SK-MEL-5 (cell line): ENCODE data around the gene FGF22. TPM values are rescaled to one million over a fixed set of nuclear protein-coding genes. Genes with fewer than 3 reads are reported as not detected.

Experiments
- DNase-seq: peaks from one replicate; pipeline ENCODE4 v3.0.0-alpha.2; 2016; ENCODE audit warnings: low read depth, low spot score
- in situ Hi-C: cut with HindIII; loops from 2 replicates; pipeline ENCODE4 v1.10.0; 2016; ENCODE audit warnings: low sequenced_read_pairs, high pct_unique_total_duplicates, low pct_unique_long_range_greater_than_20kb
- total RNA-seq: library from RNA; depleted of rRNA; stranded (reverse); fragments of >200 nt; shearing (Covaris generic); gene quantifications from 2 replicates; pipeline ENCODE4 v1.2.3, GENCODE V29; 2014; rRNA removed

FGF22 gene
- total RNA-seq, 1 experiment from 2014 or later, result 0.24 TPM

- in situ Hi-C loops, result no loop called here
These were observed 40.8 kb downstream of the FGF22 start for GRCh38 chr19:680287-681028.

GRCh38 chr19:681029-682019, 41.6 kb downstream of the FGF22 start:
- DNase-seq, result no peak
- in situ Hi-C loops, result no loop called here

More at GRCh38 chr19:680287-681028, 40.8 kb downstream of the FGF22 start:
- peak; percentile 95 for DNase-seq

GRCh38 chr19:682678-683320, 43.1 kb downstream of the FGF22 start:
- in situ Hi-C loops, result no loop called here
- DNase-seq, result no peak

- no peak for DNase-seq
- in situ Hi-C loops, result no loop called here
These were observed 45.8 kb downstream of the FGF22 start for GRCh38 chr19:685454-685931.

- in situ Hi-C loops, result no loop called here
- no peak for DNase-seq
These were observed 47.1 kb downstream of the FGF22 start for GRCh38 chr19:686589-687297.

- in situ Hi-C loops, result no loop called here
- DNase-seq, result no peak
These were observed 48.0 kb downstream of the FGF22 start for GRCh38 chr19:687569-688166.

- DNase-seq, result no peak
- in situ Hi-C loops, result no loop called here
These were observed 48.5 kb downstream of the FGF22 start for GRCh38 chr19:688214-688613.

- in situ Hi-C loops, result no loop called here
- no peak for DNase-seq
These were observed 49.3 kb downstream of the FGF22 start for GRCh38 chr19:688992-689391.

- in situ Hi-C loops, result no loop called here
- no peak for DNase-seq
These were observed 50.5 kb downstream of the FGF22 start for GRCh38 chr19:690203-690602.

Other genes starting within 250 kb of the FGF22 start
- gene C2CD4C, start 230.7 kb upstream of the FGF22 start, total RNA-seq, result 0.80 and 1.1 TPM in 2 replicates
- 6.7 and 7.0 TPM in 2 replicates for gene SHC2, start 178.8 kb upstream of the FGF22 start, total RNA-seq
- not detected in 2 replicates for gene MADCAM1, start 143.4 kb upstream of the FGF22 start, total RNA-seq
- 19.5 and 26.4 TPM in 2 replicates for gene TPGS1, start 132.4 kb upstream of the FGF22 start, total RNA-seq
- 51.0 and 52.7 TPM in 2 replicates for gene CDC34, start 108.1 kb upstream of the FGF22 start, total RNA-seq
- gene GZMM, start 95.8 kb upstream of the FGF22 start, total RNA-seq, result 0.21 and 1.1 TPM in 2 replicates
- gene BSG, start 67.3 kb upstream of the FGF22 start, total RNA-seq, result 399 and 435 TPM in 2 replicates
- gene HCN2, start 50.0 kb upstream of the FGF22 start, total RNA-seq, result 1.1 and 1.2 TPM in 2 replicates
- 29.0 and 37.3 TPM in 2 replicates for gene POLRMT, start 6.3 kb upstream of the FGF22 start, total RNA-seq
- gene RNF126, start 23.3 kb downstream of the FGF22 start, total RNA-seq, result 29.6 and 30.0 TPM in 2 replicates
- 6.4 and 7.8 TPM in 2 replicates for gene FSTL3, start 36.5 kb downstream of the FGF22 start, total RNA-seq
- not detected in 2 replicates for gene PRSS57, start 55.6 kb downstream of the FGF22 start, total RNA-seq
- gene PALM, start 69.1 kb downstream of the FGF22 start, total RNA-seq, result 4.0 and 4.3 TPM in 2 replicates
- gene MISP, start 111.2 kb downstream of the FGF22 start, total RNA-seq, result not detected in 2 replicates
- 124 and 140 TPM in 2 replicates for gene PTBP1, start 157.6 kb downstream of the FGF22 start, total RNA-seq
- gene PLPPR3, start 182.1 kb downstream of the FGF22 start, total RNA-seq, result 1.4 and 1.8 TPM in 2 replicates
- gene AZU1, start 188.0 kb downstream of the FGF22 start, total RNA-seq, result not detected in 2 replicates
- not detected in 2 replicates for gene PRTN3, start 201.1 kb downstream of the FGF22 start, total RNA-seq
- not detected in 2 replicates for gene ELANE, start 212.4 kb downstream of the FGF22 start, total RNA-seq
- gene CFD, start 219.8 kb downstream of the FGF22 start, total RNA-seq, result 1.4 and 4.3 TPM in 2 replicates